A673 (cell line): ENCODE results near the gene METTL8.

Experiments
- CTCF ChIP-seq: fragments of 300-800, 200-600 bp; sonication (generic); conservative IDR thresholded peaks from 2 replicates; pipeline ENCODE4 v1.5.1; 2017; ENCODE audit warnings: low read depth, mild to moderate bottlenecking, antibody characterized with exemption, low read length, moderate library complexity, mixed read lengths
- EZH2 ChIP-seq: fragments of 200-600 bp; sonication (generic); IDR thresholded peaks from 2 replicates; pipeline ENCODE4 v1.6.1; 2017; ENCODE audit warnings: borderline replicate concordance, low read depth, mild to moderate bottlenecking, mixed read lengths, antibody characterized with exemption, low read length; ENCODE audit not compliant: poor library complexity, severe bottlenecking

GRCh38 chr2:171345971-171346722 lies 87.6 kb downstream of the METTL8 start:
- TF ChIP-seq CTCF (no peak), EZH2 (no peak)
